Ascending aorta (tissue), 2 donors: Measurements from ENCODE around the gene PATE3. TPM values are rescaled to one million over a fixed set of nuclear protein-coding genes. Genes with fewer than 3 reads are reported as not detected.

ENCODE experiments used
- DNase-seq, 2 donors: peaks; one replicate each; pipeline ENCODE4 v3.0.0-alpha.2; 2019; ENCODE audit warnings: low spot score in 2 of 2
- H3K27ac ChIP-seq, 2 donors: fragments of 200-600 bp; sonication (generic); one replicate each; pipeline ENCODE4 v1.5.1; 2016 to 2017; ENCODE audit warnings: mild to moderate bottlenecking in 1 of 2
- H3K27me3 ChIP-seq: fragments of 200-600 bp; sonication (generic); one replicate; pipeline ENCODE4 v1.5.1; 2017
- H3K36me3 ChIP-seq, 2 donors: fragments of 200-600 bp; sonication (generic); one replicate each; pipeline ENCODE4 v1.5.1; 2016
- H3K4me1 ChIP-seq, 2 donors: fragments of 200-600 bp; sonication (generic); one replicate each; pipeline ENCODE4 v1.5.1; 2016 to 2017; ENCODE audit warnings: mild to moderate bottlenecking in 1 of 2
- H3K4me3 ChIP-seq, 2 donors: fragments of 200-600 bp; sonication (generic); one replicate each; pipeline ENCODE4 v1.5.1; 2016 to 2017; ENCODE audit warnings: mild to moderate bottlenecking in 1 of 2
- H3K9me3 ChIP-seq, 2 donors: fragments of 200-600 bp; sonication (generic); one replicate each; pipeline ENCODE4 v1.5.1; 2016
- CTCF ChIP-seq, 3 experiments: fragments of 200-600 bp in 2 of 3; fragments of 450-650 bp in 1 of 3; sonication (generic) in 2 of 3; IDR thresholded peaks; one replicate each; pipeline ENCODE4 v1.5.1; 2016 to 2019; ENCODE audit warnings: antibody characterized with exemption in 3 of 3, mild to moderate bottlenecking in 1 of 3, moderate library complexity in 1 of 3
- intact Hi-C: fragments of 100-400 bp; cut with DNase I; formaldehyde crosslinking; loops from one replicate; pipeline ENCODE4 v1.15.1; 2023
- total RNA-seq: library from RNA; depleted of rRNA; stranded (reverse); fragments of >200 nt; gene quantifications from one replicate; pipeline ENCODE4 v1.1.0, GENCODE V29; 2016

Gene PATE3
- total RNA-seq, 1 donor from 2014 or later: not detected

DNA sequence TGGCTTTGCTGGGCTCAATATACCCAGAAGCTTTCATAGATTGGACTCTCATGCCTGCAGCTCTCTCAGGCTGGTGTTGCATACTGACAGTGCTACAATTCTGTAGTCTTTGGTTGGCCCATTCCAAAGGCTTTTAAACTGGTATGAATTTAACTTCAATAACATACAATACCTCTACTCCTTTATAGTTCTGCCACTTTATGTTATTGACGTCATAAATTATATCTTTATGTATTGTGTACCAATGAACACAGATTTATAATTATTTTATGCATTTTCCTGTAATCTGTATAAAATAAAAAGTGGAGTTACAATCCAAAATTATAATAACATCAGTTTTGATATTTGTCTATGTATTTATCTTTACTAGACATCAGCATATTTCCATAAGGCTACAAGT is 25.5 kb upstream of the PATE3 start:
- Histone ChIP-seq H3K36me3 (no peaks in the 10 kb centered on the region), H3K4me3 (no peak overlapping the region), H3K27me3 (no peaks in the 10 kb centered on the region), H3K9me3 (no peaks in the 10 kb centered on the region), H3K27ac (no peak overlapping the region), H3K4me1 (no peaks in the 10 kb centered on the region)
- intact Hi-C loops: no loop called here
- DNase-seq: no peak
- no peak for TF ChIP-seq CTCF (IDR thresholded peaks at IDR 0.05)

- Histone ChIP-seq H3K9me3 (no peaks in the 10 kb centered on the region), H3K4me3 (no peak overlapping the region), H3K27me3 (no peaks in the 10 kb centered on the region), H3K4me1 (no peaks in the 10 kb centered on the region), H3K27ac (no peak overlapping the region), H3K36me3 (no peaks in the 10 kb centered on the region)
- no peak for TF ChIP-seq CTCF (IDR thresholded peaks at IDR 0.05)
- intact Hi-C loops: no loop called here
- no peak for DNase-seq
Observed at GRCh38 chr11:125763483-125763882, 24.4 kb upstream of the PATE3 start.

DNA sequence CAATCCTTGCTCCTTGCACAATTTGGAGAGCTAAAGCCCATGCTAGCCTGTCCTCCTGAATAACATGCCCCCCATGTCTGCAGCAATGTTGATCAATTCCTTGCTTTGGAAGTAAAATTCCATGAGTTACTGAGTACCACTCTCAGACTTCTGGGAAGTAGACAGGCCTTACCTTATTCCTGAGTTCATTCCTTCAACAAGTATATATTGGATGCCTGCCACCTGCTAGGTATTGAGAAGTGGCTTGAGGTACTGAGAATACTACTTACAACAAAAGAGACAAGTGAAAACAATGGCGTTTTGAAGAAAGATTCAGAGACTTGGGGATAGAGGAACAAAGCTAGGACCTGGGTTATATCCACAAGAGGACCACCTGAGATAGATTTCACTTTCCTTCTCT is 21.7 kb upstream of the PATE3 start:
- no peak for TF ChIP-seq CTCF (IDR thresholded peaks at IDR 0.05)
- Histone ChIP-seq H3K9me3 (no peaks in the 10 kb centered on the region), H3K36me3 (no peaks in the 10 kb centered on the region), H3K4me3 (no peak overlapping the region), H3K4me1 (no peaks in the 10 kb centered on the region), H3K27ac (no peak overlapping the region), H3K27me3 (no peaks in the 10 kb centered on the region)
- DNase-seq: no peak
- intact Hi-C loops: no loop called here

GRCh38 chr11:125768336-125769046 is 19.4 kb upstream of the PATE3 start:
- intact Hi-C loops: no loop called here
- Histone ChIP-seq H3K4me3 (no peak overlapping the region), H3K27ac (no peak overlapping the region), H3K27me3 (no peaks in the 10 kb centered on the region), H3K9me3 (no peaks in the 10 kb centered on the region), H3K36me3 (no peaks in the 10 kb centered on the region), H3K4me1 (peaks cover 0 to 4% of the 10 kb centered on the region in 2 donors)
- no peak for DNase-seq
- TF ChIP-seq CTCF (IDR thresholded peaks at IDR 0.05): no peak

- no peak for DNase-seq
- no peaks in the 10 kb centered on the region for H3K27me3 ChIP-seq
- H3K4me3 ChIP-seq: no peak overlapping the region
- H3K27ac ChIP-seq: no peak overlapping the region
- intact Hi-C loops: no loop called here
- H3K9me3 ChIP-seq: no peaks in the 10 kb centered on the region
- no peaks in the 10 kb centered on the region for H3K36me3 ChIP-seq
- no peak for TF ChIP-seq CTCF (IDR thresholded peaks at IDR 0.05)
- H3K4me1 ChIP-seq: peaks cover 0 to 4% of the 10 kb centered on the region in 2 donors
Observed at GRCh38 chr11:125770583-125770982, 17.3 kb upstream of the PATE3 start.
